Activated CD8-positive, alpha-beta memory T cell treated with anti-CD3 and anti-CD28 coated beads for 24 hours (primary cell): ENCODE data around the gene ODAM.
"Not testable (repeated sequence)": the region's sequence is repeated elsewhere in the genome, so short reads cannot be mapped to it uniquely, and the experiment has no call there.

Source experiments
- DNase-seq: peaks from one replicate; pipeline ENCODE4 v3.0.0-alpha.2; 2020

ODAM gene

DNA sequence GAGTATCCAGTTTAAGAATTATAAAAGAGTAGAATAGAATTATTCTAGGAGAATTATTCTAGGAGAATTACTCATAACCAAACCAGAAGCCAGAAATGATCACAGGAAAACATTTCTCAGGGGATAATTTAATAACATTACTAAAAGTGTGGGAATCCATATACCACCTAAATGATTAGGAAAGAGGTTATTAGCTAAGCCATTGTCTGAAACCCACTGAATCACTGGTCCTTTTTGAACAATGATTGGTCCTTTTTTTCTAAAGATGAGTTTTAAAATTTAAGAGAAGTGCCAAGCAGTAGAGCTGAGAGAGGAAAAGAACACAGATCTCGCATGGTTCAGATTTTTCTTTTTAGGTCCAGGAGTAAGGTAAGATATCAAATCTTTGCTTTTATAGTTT is at the start of gene ODAM:
Gene ODAM (plus strand): TSS at position 301 of the 400 bp plus-strand sequence. CDS start 819 bp downstream, outside the sequence.
- DNase-seq = no peak

DNA sequence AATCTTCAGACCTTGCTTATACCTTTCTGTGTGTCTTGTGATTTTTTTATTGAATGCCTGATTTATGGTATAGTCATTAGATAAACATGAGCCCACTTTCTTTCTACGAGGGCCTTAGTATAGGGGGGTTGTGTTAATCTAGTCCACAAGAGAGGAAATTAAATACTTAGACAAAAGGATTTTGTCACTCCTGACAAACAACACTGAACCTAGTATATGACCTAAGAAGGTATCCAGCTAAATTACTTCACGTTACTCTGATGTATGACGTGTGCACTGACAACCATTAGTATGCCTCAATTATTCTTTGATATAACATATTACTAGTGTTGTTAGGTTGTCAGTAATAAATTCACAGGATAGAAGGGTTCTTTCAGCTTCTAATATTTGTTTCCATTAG is 44.3 kb upstream of the ODAM start:
- DNase-seq = no peak

GRCh38 chr4:70152088-70152487 is 43.4 kb upstream of the ODAM start:
- DNase-seq = no peak

- DNase-seq = no peak
Observed at GRCh38 chr4:70153937-70154336, 41.6 kb upstream of the ODAM start, which contains the start of gene PRR27. Gene PRR27 (plus strand): TSS chr4:70154237. CDS start chr4:70154376, 139 bp downstream.

- DNase-seq = no peak
Observed at GRCh38 chr4:70158576-70158975, 36.9 kb upstream of the ODAM start.

GRCh38 chr4:70177090-70177489 is 18.4 kb upstream of the ODAM start:
- no peak for DNase-seq

DNA sequence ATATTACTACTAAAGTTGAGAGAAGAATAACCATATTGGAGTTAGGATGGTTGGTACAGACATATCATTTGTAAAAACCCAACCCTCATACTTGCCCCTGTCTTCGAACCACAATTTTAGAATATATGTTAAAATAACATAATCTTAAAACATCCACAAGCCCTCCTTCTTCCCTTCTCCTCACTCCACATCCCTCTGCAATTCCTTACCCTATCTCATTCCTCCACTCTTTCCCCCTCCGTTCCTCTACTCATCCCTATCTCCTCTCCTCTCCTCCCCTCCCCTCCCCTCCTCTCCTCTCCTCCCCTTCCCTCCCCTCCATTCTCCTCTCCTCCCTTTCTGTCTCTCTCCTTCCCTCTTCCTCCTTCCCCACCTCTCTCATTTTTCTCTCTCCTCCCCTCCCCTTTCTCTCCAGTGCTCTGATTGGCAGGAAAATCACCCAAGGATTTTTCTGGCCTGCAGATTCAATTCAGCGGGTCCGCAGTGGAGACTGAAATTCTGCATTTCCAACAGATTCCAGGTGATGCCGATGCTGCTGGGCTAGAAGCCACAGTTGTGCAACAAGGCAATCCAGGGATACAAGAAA is 17.4 kb upstream of the ODAM start:
- no peak for DNase-seq

DNA sequence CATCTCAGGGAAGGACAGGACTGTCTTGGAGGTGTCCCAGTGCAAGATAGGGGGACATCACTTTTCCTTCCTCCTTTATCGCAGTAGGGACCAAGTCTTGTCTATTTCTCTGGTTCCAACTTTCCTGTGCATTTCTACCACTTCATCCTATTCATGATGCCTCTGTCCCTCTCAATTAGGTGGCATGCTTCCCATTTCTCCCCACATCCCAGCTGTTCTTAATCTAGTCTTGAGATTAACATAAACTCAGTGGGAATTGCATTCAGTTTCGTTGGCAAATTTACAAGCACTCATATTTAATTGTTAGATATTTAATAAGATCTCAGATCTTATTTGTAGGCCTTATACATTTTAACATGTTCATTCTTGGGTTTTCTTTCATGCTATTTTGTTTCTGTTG is 15.7 kb upstream of the ODAM start:
- no peak for DNase-seq

GRCh38 chr4:70181864-70182263 is 13.7 kb upstream of the ODAM start:
- DNase-seq = no peak

- DNase-seq = no peak
Observed at GRCh38 chr4:70182517-70183167, 12.9 kb upstream of the ODAM start.

GRCh38 chr4:70183168-70183939 is 12.2 kb upstream of the ODAM start:
- DNase-seq = no peak

DNA sequence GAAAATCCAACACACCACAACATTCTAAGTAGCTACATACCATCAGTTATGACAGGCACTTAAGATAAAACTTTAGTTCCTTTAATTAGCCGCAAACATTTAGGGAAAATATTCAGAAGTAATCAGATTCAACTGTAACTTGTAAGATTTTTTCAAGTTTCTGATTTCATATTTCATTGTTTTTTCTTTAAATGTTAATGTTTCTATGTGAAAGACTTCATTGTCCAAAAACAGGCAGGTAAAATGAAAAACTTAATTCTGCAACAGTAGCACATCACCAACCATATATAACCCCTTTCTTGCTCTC is 11.6 kb upstream of the ODAM start:
- DNase-seq = no peak

GRCh38 chr4:70187216-70187615 is 8.3 kb upstream of the ODAM start:
- DNase-seq = no peak

GRCh38 chr4:70190579-70190978 is 4.9 kb upstream of the ODAM start:
- no peak for DNase-seq

- no peak for DNase-seq
Observed at GRCh38 chr4:70191647-70192046, 3.9 kb upstream of the ODAM start.

GRCh38 chr4:70192895-70193294 is 2.6 kb upstream of the ODAM start:
- no peak for DNase-seq

- no peak for DNase-seq
Observed at GRCh38 chr4:70196857-70197256, 1.3 kb downstream of the ODAM start.

GRCh38 chr4:70197842-70198241 is 2.3 kb downstream of the ODAM start:
- DNase-seq = no peak

DNA sequence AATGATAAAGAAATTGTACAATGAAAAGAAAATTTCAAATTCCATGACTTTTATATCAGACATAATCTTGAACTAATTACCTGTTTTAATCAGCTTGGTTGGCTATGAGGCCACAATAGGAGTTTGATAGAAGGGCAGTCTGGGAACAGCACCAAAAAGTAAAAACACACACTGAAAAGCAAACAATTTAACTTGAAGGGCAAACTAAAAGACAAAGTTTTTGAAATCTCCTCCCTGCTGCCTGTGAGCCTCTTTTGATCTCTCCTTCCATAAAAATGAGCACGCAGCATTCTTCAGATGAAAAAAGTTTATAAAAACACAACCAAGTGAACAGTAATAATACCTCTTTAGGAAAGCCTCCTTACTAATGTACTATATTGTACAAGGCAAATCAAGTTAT is 8.1 kb downstream of the ODAM start:
- no peak for DNase-seq

DNA sequence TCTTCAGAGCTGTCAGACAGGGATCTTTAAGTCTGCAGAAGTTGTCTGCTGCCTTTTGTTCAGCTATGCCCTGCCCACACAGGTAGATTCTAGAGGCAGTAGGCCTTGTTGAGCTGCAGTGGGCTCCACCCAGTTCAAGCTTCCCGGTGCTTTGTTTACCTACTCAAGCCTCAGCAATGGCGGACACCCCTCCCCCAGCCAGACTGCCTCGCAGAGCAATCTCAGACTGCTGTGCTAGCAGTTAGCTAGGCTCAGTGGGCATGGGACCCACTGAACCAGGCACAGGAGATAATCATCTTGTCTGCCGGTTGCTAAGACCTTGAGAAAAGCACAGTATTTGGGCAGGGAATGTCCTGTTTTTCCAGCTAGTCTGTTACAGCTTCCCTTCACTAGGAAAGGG is 17.2 kb downstream of the ODAM start:
- DNase-seq = not testable (repeated sequence)

GRCh38 chr4:70216109-70216508 is 20.6 kb downstream of the ODAM start:
- DNase-seq = not testable (repeated sequence)

GRCh38 chr4:70216550-70216949 is 21.0 kb downstream of the ODAM start:
- not testable (repeated sequence) for DNase-seq

GRCh38 chr4:70221389-70221788 is 25.9 kb downstream of the ODAM start:
- not testable (repeated sequence) for DNase-seq

DNA sequence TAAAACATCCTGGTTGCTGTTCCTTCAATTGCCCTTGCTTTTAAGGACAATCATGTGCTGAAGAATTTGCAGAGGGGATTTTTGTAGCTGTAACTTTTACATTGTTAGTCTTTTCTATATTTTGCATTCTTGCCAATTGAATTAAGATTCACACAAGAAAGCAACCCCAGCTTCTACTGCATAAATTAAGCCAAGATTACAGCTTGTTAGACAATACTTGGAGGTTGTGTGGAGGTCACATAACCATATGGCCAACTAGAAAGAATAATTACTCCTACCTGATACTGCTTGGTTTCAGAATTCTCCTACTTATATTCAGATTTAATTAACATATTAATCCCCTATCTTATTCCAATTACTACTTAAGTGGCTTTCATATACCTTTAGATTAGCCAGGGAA is 26.3 kb downstream of the ODAM start:
- DNase-seq = not testable (repeated sequence)
